PC-3 (cell line): Measurements from ENCODE around the gene RAB11A. TPM values are rescaled to one million over a fixed set of nuclear protein-coding genes. Genes with fewer than 3 reads are reported as not detected.

Experiments used
- ATAC-seq: fragments of 200-7000 bp; cut with Tn5 transposase; 2 replicates; pipeline ENCODE4 v1.9.1; 2020; ENCODE audit warnings: mild to moderate bottlenecking, moderate library complexity
- BruUV-seq: library from RNA; stranded (reverse); fragments of 400-500 nt; replicated peaks from 2 replicates; lab custom pipeline; 2021; lab: Mats Ljungman, UMichigan
- CTCF ChIA-PET: fragments of 300-600 bp; sonication (Branson Sonifier 250); formaldehyde crosslinking; loops from one replicate; lab custom pipeline; 2022; ENCODE audit warnings: antibody characterized with exemption; lab: Charles Lee
- POLR2A ChIA-PET: fragments of 300-600 bp; sonication (Branson Sonifier 250); formaldehyde crosslinking; loops from one replicate; lab custom pipeline; 2022; ENCODE audit warnings: antibody characterized with exemption; ENCODE audit not compliant: unreplicated experiment; lab: Charles Lee
- DNase-seq: peaks from one replicate; pipeline ENCODE4 v3.0.0-alpha.2; 2015
- H2AFZ ChIP-seq: fragments of 300-600 bp; sonication (generic); 2 replicates; pipeline ENCODE4 v1.6.0; 2016; ENCODE audit warnings: antibody characterized with exemption, low read length
- H3F3A ChIP-seq: fragments of 300-600 bp; sonication (generic); one replicate; pipeline ENCODE4 v1.6.0; 2017; ENCODE audit warnings: antibody characterized with exemption, low read length, control low read depth, mild to moderate bottlenecking; ENCODE audit not compliant: unreplicated experiment
- H3K27ac ChIP-seq: fragments of 300-600 bp; sonication (generic); 2 replicates; pipeline ENCODE4 v1.5.1; 2016; ENCODE audit warnings: mild to moderate bottlenecking, low read length
- H3K27me3 ChIP-seq: fragments of 300-600 bp; sonication (generic); 2 replicates; pipeline ENCODE4 v1.6.1; 2016; ENCODE audit warnings: low read length, mixed read lengths
- H3K36me3 ChIP-seq: fragments of 300-600 bp; sonication (generic); 2 replicates; pipeline ENCODE4 v1.6.1; 2016; ENCODE audit warnings: low read depth, mixed run types, low read length, mixed read lengths
- H3K4me1 ChIP-seq: fragments of 300-600 bp; sonication (generic); 2 replicates; pipeline ENCODE4 v1.5.1; 2016; ENCODE audit warnings: low read length; ENCODE audit not compliant: insufficient read depth
- H3K4me2 ChIP-seq: fragments of 300-600 bp; sonication (generic); 2 replicates; pipeline ENCODE4 v1.6.0; 2016; ENCODE audit warnings: low read length
- H3K4me3 ChIP-seq: fragments of 300-600 bp; sonication (generic); 2 replicates; pipeline ENCODE4 v1.5.1; 2016; ENCODE audit warnings: mild to moderate bottlenecking, low read length, mixed read lengths
- H3K79me2 ChIP-seq: fragments of 300-600 bp; sonication (generic); 2 replicates; pipeline ENCODE4 v1.6.1; 2017; ENCODE audit warnings: low read length, mixed read lengths
- H3K9ac ChIP-seq: fragments of 300-600 bp; sonication (generic); 2 replicates; pipeline ENCODE4 v1.6.0; 2016; ENCODE audit warnings: mild to moderate bottlenecking, low read length
- H3K9me2 ChIP-seq: fragments of 300-600 bp; sonication (generic); replicated peaks from 2 replicates; pipeline ENCODE4 v1.6.1; 2016; ENCODE audit warnings: mixed run types, low read length, mixed read lengths
- H3K9me3 ChIP-seq: fragments of 300-600 bp; sonication (generic); 2 replicates; pipeline ENCODE4 v1.6.1; 2016; ENCODE audit warnings: low read length, mixed read lengths
- H4K20me1 ChIP-seq: fragments of 300-600 bp; sonication (generic); 2 replicates; pipeline ENCODE4 v1.6.1; 2016; ENCODE audit warnings: low read length, mixed read lengths
- EZH2 ChIP-seq: fragments of 300-600 bp; sonication (generic); IDR thresholded peaks from one replicate; pipeline ENCODE4 v1.6.1; 2017; ENCODE audit warnings: antibody characterized with exemption, mild to moderate bottlenecking, low read length; ENCODE audit not compliant: unreplicated experiment
- EZH2phosphoT487 ChIP-seq: fragments of 300-600 bp; sonication (generic); IDR thresholded peaks from 2 replicates; pipeline ENCODE4 v1.6.1; 2018; ENCODE audit warnings: mild to moderate bottlenecking, antibody characterized with exemption, low read length, borderline replicate concordance
- intact Hi-C: fragments of 100-400 bp; cut with micrococcal nuclease; formaldehyde crosslinking; loops from 2 replicates; pipeline ENCODE4 v1.9.0; 2023
- total RNA-seq: library from RNA; depleted of rRNA; stranded (reverse); fragments of >200 nt; gene quantifications from 2 replicates; pipeline ENCODE4 v1.2.3, GENCODE V29; 2014
- TF ChIP-seq, protein P1 (sequence below): fragments of 300-600 bp; sonication (generic); conservative IDR thresholded peaks from 2 replicates; pipeline ENCODE4 v1.5.1; 2017; ENCODE audit warnings: antibody characterized with exemption, low read depth, mild to moderate bottlenecking, low read length

The RAB11A gene
- total RNA-seq, 1 experiment from 2014 or later = 171 TPM

DNA sequence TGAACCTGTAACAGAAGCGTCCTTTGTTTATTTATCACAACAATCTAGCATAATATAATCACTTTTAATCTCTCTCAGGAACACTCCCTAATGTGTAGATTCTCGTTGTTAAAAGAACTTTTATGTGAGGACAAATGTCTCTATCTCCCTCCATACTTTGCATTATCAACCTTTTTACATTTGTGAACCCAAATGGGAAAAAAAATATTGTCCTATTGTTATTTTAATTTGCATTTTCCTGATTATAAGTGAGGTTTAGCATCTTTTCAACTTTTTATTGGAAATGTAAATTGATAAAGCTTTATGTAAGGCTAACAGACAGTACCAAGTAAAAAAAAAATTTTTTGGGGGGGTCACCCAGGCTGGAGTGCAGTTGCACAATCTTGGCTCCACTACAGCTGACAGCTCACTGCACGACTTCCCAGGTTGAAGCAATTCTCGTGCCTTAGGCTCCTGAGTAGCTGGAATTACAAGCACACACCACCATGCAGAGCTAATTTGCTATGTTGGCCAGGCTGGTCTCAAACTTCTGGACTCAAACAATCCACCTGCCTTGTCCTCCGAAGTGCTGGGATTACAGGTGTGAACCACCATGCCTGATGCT, 44.2 kb upstream of the RAB11A start:
- POLR2A ChIA-PET = no interaction called here

DNA sequence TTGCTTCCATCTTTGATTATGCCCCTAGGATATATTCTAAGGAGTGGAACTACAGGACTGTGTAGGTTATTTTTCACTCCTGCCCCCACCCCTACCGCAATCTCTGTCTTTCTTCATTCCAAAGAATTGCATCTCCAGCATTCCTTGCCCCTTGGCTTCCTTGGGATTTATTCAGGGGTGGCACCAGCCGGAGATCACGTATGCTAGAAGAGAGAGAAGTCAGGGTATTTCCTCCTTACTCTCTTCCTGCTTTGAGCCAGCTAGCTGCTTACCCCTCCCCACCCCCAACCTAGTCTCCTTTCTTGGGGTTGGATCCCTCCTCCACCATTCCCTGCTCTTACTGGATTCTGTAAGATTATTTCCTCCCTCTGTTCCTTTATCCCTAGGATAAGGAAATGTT, 42.2 kb upstream of the RAB11A start:
- Histone ChIP-seq H4K20me1 (no peaks in the 10 kb centered on the region), H2AFZ (no peak overlapping the region), H3K36me3 (no peaks in the 10 kb centered on the region), H3K9ac (no peak overlapping the region), H3K27ac (no peak overlapping the region), H3K27me3 (no peaks in the 10 kb centered on the region), H3K9me2 (no peaks in the 10 kb centered on the region), H3K4me3 (no peak overlapping the region), H3K9me3 (no peaks in the 10 kb centered on the region), H3K4me1 (no peaks in the 10 kb centered on the region; the same call in 1 of the 2 replicates), H3K4me2 (no peak overlapping the region), H3K79me2 (no peaks in the 10 kb centered on the region), H3F3A (no peaks in the 10 kb centered on the region)
- no TSS peak for BruUV-seq
- DNase-seq = no peak
- CTCF ChIA-PET = no interaction called here
- TF ChIP-seq, protein P1, sequence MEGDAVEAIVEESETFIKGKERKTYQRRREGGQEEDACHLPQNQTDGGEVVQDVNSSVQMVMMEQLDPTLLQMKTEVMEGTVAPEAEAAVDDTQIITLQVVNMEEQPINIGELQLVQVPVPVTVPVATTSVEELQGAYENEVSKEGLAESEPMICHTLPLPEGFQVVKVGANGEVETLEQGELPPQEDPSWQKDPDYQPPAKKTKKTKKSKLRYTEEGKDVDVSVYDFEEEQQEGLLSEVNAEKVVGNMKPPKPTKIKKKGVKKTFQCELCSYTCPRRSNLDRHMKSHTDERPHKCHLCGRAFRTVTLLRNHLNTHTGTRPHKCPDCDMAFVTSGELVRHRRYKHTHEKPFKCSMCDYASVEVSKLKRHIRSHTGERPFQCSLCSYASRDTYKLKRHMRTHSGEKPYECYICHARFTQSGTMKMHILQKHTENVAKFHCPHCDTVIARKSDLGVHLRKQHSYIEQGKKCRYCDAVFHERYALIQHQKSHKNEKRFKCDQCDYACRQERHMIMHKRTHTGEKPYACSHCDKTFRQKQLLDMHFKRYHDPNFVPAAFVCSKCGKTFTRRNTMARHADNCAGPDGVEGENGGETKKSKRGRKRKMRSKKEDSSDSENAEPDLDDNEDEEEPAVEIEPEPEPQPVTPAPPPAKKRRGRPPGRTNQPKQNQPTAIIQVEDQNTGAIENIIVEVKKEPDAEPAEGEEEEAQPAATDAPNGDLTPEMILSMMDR = no peak
- TF ChIP-seq EZH2phosphoT487 = no peak
- no peak for TF ChIP-seq EZH2
- intact Hi-C loops = loop anchor here (5.0 kb wide), 1 partner anchor 170 kb away; no protein-coding TSS in a partner anchor
- POLR2A ChIA-PET = no interaction called here
- ATAC-seq = no peak

More for the DNA sequence above, 44.2 kb upstream of the RAB11A start:
- TF ChIP-seq EZH2 = no peak
- TF ChIP-seq, protein P1 = no peak
- TF ChIP-seq EZH2phosphoT487 = no peak
- DNase-seq = peak; percentile 9
- no peak overlapping the region for H3K9ac ChIP-seq
- H2AFZ ChIP-seq = no peak overlapping the region
- no peak for ATAC-seq
- no peaks in the 10 kb centered on the region for H3K79me2 ChIP-seq
- no peaks in the 10 kb centered on the region for H3K9me2 ChIP-seq
- H3K4me2 ChIP-seq = no peak overlapping the region
- H3F3A ChIP-seq = no peaks in the 10 kb centered on the region
- H3K4me1 ChIP-seq = no peaks in the 10 kb centered on the region
- no peaks in the 10 kb centered on the region for H3K9me3 ChIP-seq
- H4K20me1 ChIP-seq = no peaks in the 10 kb centered on the region
- H3K36me3 ChIP-seq = no peaks in the 10 kb centered on the region
- H3K4me3 ChIP-seq = no peak overlapping the region
- H3K27ac ChIP-seq = no peak overlapping the region
- no TSS peak for BruUV-seq
- CTCF ChIA-PET = no interaction called here
- no peaks in the 10 kb centered on the region for H3K27me3 ChIP-seq
- intact Hi-C loops = loop anchor here (5.0 kb wide), 1 partner anchor 168 kb away; no protein-coding TSS in a partner anchor

DNA sequence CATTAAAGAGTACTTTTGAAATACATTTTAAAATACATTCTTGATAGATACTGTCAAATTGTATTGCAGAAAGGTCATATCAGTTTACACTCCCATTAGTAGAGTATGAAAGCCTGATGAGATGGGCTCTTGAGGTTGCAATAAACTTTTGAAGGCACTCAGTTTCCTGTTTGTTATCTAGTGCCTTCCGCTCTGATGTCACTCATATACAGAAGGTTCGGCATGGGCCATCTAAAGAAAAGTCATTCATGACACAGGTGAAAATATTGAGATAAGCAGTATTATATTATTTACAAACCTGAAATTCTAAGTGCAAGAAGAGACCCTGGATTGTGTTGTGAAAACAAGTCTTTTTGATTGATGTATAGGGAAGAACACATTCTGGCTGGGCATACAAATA, 40.7 kb upstream of the RAB11A start:
- CTCF ChIA-PET = interaction anchor here (0.6 to 1.0 kb wide), 2 partner anchors 191 to 233 kb away, joined by 3 to 5 read pairs; no protein-coding TSS in a partner anchor
- DNase-seq = no peak
- peaks cover 10% of the 10 kb centered on the region for H3K4me1 ChIP-seq

More for the DNA sequence above, 40.7 kb upstream of the RAB11A start:
- H4K20me1 ChIP-seq = no peaks in the 10 kb centered on the region
- no peak overlapping the region for H3K9ac ChIP-seq
- H2AFZ ChIP-seq = no peak overlapping the region
- no TSS peak for BruUV-seq
- H3K27ac ChIP-seq = no peak overlapping the region
- H3K4me3 ChIP-seq = no peak overlapping the region
- POLR2A ChIA-PET = no interaction called here
- no peak overlapping the region for H3K4me2 ChIP-seq
- H3K79me2 ChIP-seq = no peaks in the 10 kb centered on the region
- intact Hi-C loops = loop anchor here (5.0 kb wide), 1 partner anchor 171 kb away; no protein-coding TSS in a partner anchor
- TF ChIP-seq, protein P1 = no peak
- TF ChIP-seq EZH2phosphoT487 = no peak
- TF ChIP-seq EZH2 = no peak
- no peaks in the 10 kb centered on the region for H3K36me3 ChIP-seq
- ATAC-seq = no peak
- no peaks in the 10 kb centered on the region for H3K9me3 ChIP-seq
- no peaks in the 10 kb centered on the region for H3F3A ChIP-seq
- no peaks in the 10 kb centered on the region for H3K9me2 ChIP-seq
- H3K27me3 ChIP-seq = no peaks in the 10 kb centered on the region
